CD1c-positive myeloid dendritic cell (primary cell): ENCODE data around the gene UBE3C.
"Not testable (repeated sequence)": the region's sequence is repeated elsewhere in the genome, so short reads cannot be mapped to it uniquely, and the experiment has no call there.

Experiments used
- DNase-seq: peaks from one replicate; pipeline ENCODE4 v3.0.0-alpha.2; 2016; ENCODE audit errors: extremely low spot score

Gene UBE3C

GRCh38 chr7:157235357-157236333 is 96.9 kb downstream of the UBE3C start:
- no peak for DNase-seq

GRCh38 chr7:157238087-157238486 is 99.4 kb downstream of the UBE3C start:
- DNase-seq = no peak

GRCh38 chr7:157239571-157240270 is 101.0 kb downstream of the UBE3C start:
- DNase-seq = no peak

GRCh38 chr7:157241631-157242030 is 102.9 kb downstream of the UBE3C start:
- DNase-seq = no peak

GRCh38 chr7:157244516-157245294 is 106.0 kb downstream of the UBE3C start:
- no peak for DNase-seq

GRCh38 chr7:157246052-157246451 is 107.3 kb downstream of the UBE3C start:
- no peak for DNase-seq

GRCh38 chr7:157248659-157249058 is 109.9 kb downstream of the UBE3C start:
- DNase-seq = no peak

GRCh38 chr7:157250605-157251228 is 112.0 kb downstream of the UBE3C start:
- DNase-seq = peak; percentile 74

- DNase-seq = not testable (repeated sequence)
These were observed 113.1 kb downstream of the UBE3C start for GRCh38 chr7:157251817-157252216.

- no peak for DNase-seq
These were observed 115.1 kb downstream of the UBE3C start for GRCh38 chr7:157253850-157254249.

- DNase-seq = not testable (repeated sequence)
These were observed 116.1 kb downstream of the UBE3C start for GRCh38 chr7:157254781-157255180.

GRCh38 chr7:157255201-157255606 is 116.5 kb downstream of the UBE3C start:
- DNase-seq = no peak

GRCh38 chr7:157263156-157263555 is 124.4 kb downstream of the UBE3C start:
- no peak for DNase-seq

GRCh38 chr7:157265051-157265450 is 126.3 kb downstream of the UBE3C start:
- DNase-seq = no peak

- no peak for DNase-seq
These were observed 127.5 kb downstream of the UBE3C start for GRCh38 chr7:157266272-157266671.

GRCh38 chr7:157267516-157267915 is 128.8 kb downstream of the UBE3C start:
- no peak for DNase-seq

- DNase-seq = no peak
These were observed 129.2 kb downstream of the UBE3C start for GRCh38 chr7:157267956-157268355.

- DNase-seq = no peak
These were observed 129.8 kb downstream of the UBE3C start for GRCh38 chr7:157268540-157268939.

- no peak for DNase-seq
These were observed 130.8 kb downstream of the UBE3C start for GRCh38 chr7:157269341-157270059.

- no peak for DNase-seq
These were observed 131.3 kb downstream of the UBE3C start for GRCh38 chr7:157270060-157270444.
